ENCODE results near the gene HOXA7. TPM values are rescaled to one million over a fixed set of nuclear protein-coding genes. Genes with fewer than 3 reads are reported as not detected.

Gene HOXA7
- total RNA-seq, 2 donors from 2014 or later: not detected

GRCh38 chr7:27134392-27134791 lies 22.1 kb downstream of the HOXA7 start:
- peaks cover 99% of the 10 kb centered on the region for H3K27me3 ChIP-seq (ENCODE audit: control insufficient read depth, insufficient read depth, low read length, poor library complexity, severe bottlenecking)
- H3K27ac ChIP-seq (ENCODE audit: low read depth, low read length): no peak overlapping the region
- H3K36me3 ChIP-seq (ENCODE audit: control insufficient read depth, insufficient read depth, low read length): no peaks in the 10 kb centered on the region
- Mint-ChIP-seq H3K27me3 (ENCODE audit: insufficient read depth) (peaks cover 97% of the 10 kb centered on the region), H3K9me3 (no peaks in the 10 kb centered on the region), H3K27ac (no peak overlapping the region), H3K4me1 (no peaks in the 10 kb centered on the region), H3K4me3 (no peak overlapping the region), H3K36me3 (ENCODE audit: low read depth) (no peaks in the 10 kb centered on the region)
- WGBS, 2 experiments (ENCODE audit: insufficient coverage in 1 of 2, insufficient read length in 1 of 2): 14 to 17% methylated on average over 2 of the region's 2 CpGs
- DNase-seq: no peak
- no peaks in the 10 kb centered on the region for H3K9me3 ChIP-seq (ENCODE audit: control insufficient read depth, low read length)
- H3K4me1 ChIP-seq (ENCODE audit: control insufficient read depth, insufficient read depth, low read length): no peaks in the 10 kb centered on the region
- no peak overlapping the region for H3K4me3 ChIP-seq (ENCODE audit: low read length)
- no peak for TF ChIP-seq CTCF (conservative IDR thresholded peaks at IDR 0.05)
- no peak overlapping the region for H3K9ac ChIP-seq (ENCODE audit: extremely low read depth, low read length, poor library complexity, severe bottlenecking)

GRCh38 chr7:27133409-27134231 lies 22.9 kb downstream of the HOXA7 start:
- Histone ChIP-seq H3K27ac (ENCODE audit: low read depth, low read length) (no peak overlapping the region), H3K4me3 (ENCODE audit: low read length) (no peak overlapping the region), H3K4me1 (ENCODE audit: control insufficient read depth, insufficient read depth, low read length) (no peaks in the 10 kb centered on the region), H3K36me3 (ENCODE audit: control insufficient read depth, insufficient read depth, low read length) (no peaks in the 10 kb centered on the region), H3K9me3 (ENCODE audit: control insufficient read depth, low read length) (peaks cover 4% of the 10 kb centered on the region), H3K27me3 (ENCODE audit: control insufficient read depth, insufficient read depth, low read length, poor library complexity, severe bottlenecking) (peaks cover 99% of the 10 kb centered on the region), H3K9ac (ENCODE audit: extremely low read depth, low read length, poor library complexity, severe bottlenecking) (no peak overlapping the region)
- Mint-ChIP-seq H3K27me3 (ENCODE audit: insufficient read depth) (peaks cover 97% of the 10 kb centered on the region), H3K9me3 (no peaks in the 10 kb centered on the region), H3K36me3 (ENCODE audit: low read depth) (no peaks in the 10 kb centered on the region), H3K4me1 (no peaks in the 10 kb centered on the region), H3K4me3 (no peak overlapping the region), H3K27ac (no peak overlapping the region)
- no peak for DNase-seq
- 14 to 22% methylated on average over 13 to 18 of the region's 18 CpGs for WGBS, 2 experiments (ENCODE audit: insufficient coverage in 1 of 2, insufficient read length in 1 of 2)
- TF ChIP-seq CTCF (conservative IDR thresholded peaks at IDR 0.05): no peak

- no peaks in the 10 kb centered on the region for H3K4me1 ChIP-seq (ENCODE audit: control insufficient read depth, insufficient read depth, low read length)
- peaks cover 97% of the 10 kb centered on the region for H3K27me3 Mint-ChIP-seq (ENCODE audit: insufficient read depth)
Observed at GRCh38 chr7:27132978-27133377, 23.5 kb downstream of the HOXA7 start.

More at GRCh38 chr7:27132978-27133377, 23.5 kb downstream of the HOXA7 start:
- no peak overlapping the region for H3K27ac ChIP-seq (ENCODE audit: low read depth, low read length)
- no peaks in the 10 kb centered on the region for H3K36me3 ChIP-seq (ENCODE audit: control insufficient read depth, insufficient read depth, low read length)
- H3K9ac ChIP-seq (ENCODE audit: extremely low read depth, low read length, poor library complexity, severe bottlenecking): no peak overlapping the region
- no peak overlapping the region for H3K4me3 ChIP-seq (ENCODE audit: low read length)
- Mint-ChIP-seq H3K36me3 (ENCODE audit: low read depth) (no peaks in the 10 kb centered on the region), H3K4me1 (no peaks in the 10 kb centered on the region), H3K4me3 (no peak overlapping the region), H3K27ac (no peak overlapping the region), H3K9me3 (no peaks in the 10 kb centered on the region)
- no peak for TF ChIP-seq CTCF (conservative IDR thresholded peaks at IDR 0.05)
- H3K27me3 ChIP-seq (ENCODE audit: control insufficient read depth, insufficient read depth, low read length, poor library complexity, severe bottlenecking): peaks cover 99% of the 10 kb centered on the region
- DNase-seq: no peak
- peaks cover 7% of the 10 kb centered on the region for H3K9me3 ChIP-seq (ENCODE audit: control insufficient read depth, low read length)
- 25 to 26% methylated on average over 6 of the region's 6 CpGs for WGBS, 2 experiments (ENCODE audit: insufficient coverage in 1 of 2, insufficient read length in 1 of 2)

Data from endodermal cell (in vitro differentiated cells).